NCI-H146 treated with DMSO at 0.1 percent for 48 hours (cell line): ENCODE measurements around the gene CNTN5.
A peak's percentile ranks its signal among the peaks of the same experiment; 100 is the strongest.
"Not testable (repeated sequence)": the region's sequence is repeated elsewhere in the genome, so short reads cannot be mapped to it uniquely, and the experiment has no call there.

ENCODE experiments used
- DNase-seq: peaks from one replicate; lab custom pipeline; 2025; ENCODE audit not compliant: unreplicated experiment; lab: John Stamatoyannopoulos, UW

The CNTN5 gene

GRCh38 chr11:99708928-99709672, 688.4 kb downstream of the CNTN5 start:
- no peak for DNase-seq

GRCh38 chr11:99716302-99716701, 695.6 kb downstream of the CNTN5 start:
- no peak for DNase-seq

- DNase-seq: no peak
Measured at GRCh38 chr11:99718291-99718690, 697.5 kb downstream of the CNTN5 start.

- DNase-seq: peak; percentile 58
Measured at GRCh38 chr11:99739464-99740089, 718.8 kb downstream of the CNTN5 start.

- DNase-seq: no peak
Measured at GRCh38 chr11:99742501-99742900, 721.8 kb downstream of the CNTN5 start.

GRCh38 chr11:99759787-99760186, 739.0 kb downstream of the CNTN5 start:
- DNase-seq: no peak

GRCh38 chr11:99766811-99767210, 746.1 kb downstream of the CNTN5 start:
- no peak for DNase-seq

- no peak for DNase-seq
Measured at GRCh38 chr11:99773646-99774045, 752.9 kb downstream of the CNTN5 start.

GRCh38 chr11:99781074-99781473, 760.3 kb downstream of the CNTN5 start:
- no peak for DNase-seq

- DNase-seq: no peak
Measured at GRCh38 chr11:99791354-99791753, 770.6 kb downstream of the CNTN5 start.

- no peak for DNase-seq
Measured at GRCh38 chr11:99795999-99796398, 775.2 kb downstream of the CNTN5 start.

- DNase-seq: no peak
Measured at GRCh38 chr11:99803501-99803900, 782.8 kb downstream of the CNTN5 start.

- DNase-seq: no peak
Measured at GRCh38 chr11:99812516-99812915, 791.8 kb downstream of the CNTN5 start.

- DNase-seq: no peak
Measured at GRCh38 chr11:99814021-99814420, 793.3 kb downstream of the CNTN5 start.

GRCh38 chr11:99814738-99815137, 794.0 kb downstream of the CNTN5 start:
- no peak for DNase-seq

- no peak for DNase-seq
Measured at GRCh38 chr11:99818991-99819390, 798.2 kb downstream of the CNTN5 start.

- peak; percentile 5 for DNase-seq
Measured at GRCh38 chr11:99822846-99823565, 802.3 kb downstream of the CNTN5 start.

GRCh38 chr11:99836739-99837138, 816.0 kb downstream of the CNTN5 start:
- DNase-seq: not testable (repeated sequence)

GRCh38 chr11:99841885-99842284, 821.1 kb downstream of the CNTN5 start:
- DNase-seq: no peak

- DNase-seq: no peak
Measured at GRCh38 chr11:99865951-99866350, 845.2 kb downstream of the CNTN5 start.

GRCh38 chr11:99881610-99882009, 860.9 kb downstream of the CNTN5 start:
- DNase-seq: peak; percentile 14

GRCh38 chr11:99884750-99885149, 864.0 kb downstream of the CNTN5 start:
- no peak for DNase-seq
